H9 (cell line): Measurements from ENCODE around the gene ADGRD1. TPM values are rescaled to one million over a fixed set of nuclear protein-coding genes. Genes with fewer than 3 reads are reported as not detected.

Experiments
- DNase-seq: peaks from one replicate; pipeline ENCODE4 v3.0.0-alpha.2; 2017
- H2AFZ ChIP-seq: one replicate; pipeline ENCODE4 v1.6.1; 2013; ENCODE audit warnings: mild to moderate bottlenecking, low read length, control low read depth, moderate library complexity
- H2AK5ac ChIP-seq: 2 replicates; pipeline ENCODE4 v1.6.1; 2013; ENCODE audit warnings: low read length, control low read depth, mixed read lengths; ENCODE audit not compliant: insufficient read length
- H2BK120ac ChIP-seq: one replicate; pipeline ENCODE4 v1.6.1; 2013; ENCODE audit warnings: low read depth, mild to moderate bottlenecking, low read length, control low read depth, inconsistent platforms; ENCODE audit not compliant: poor library complexity, severe bottlenecking
- H2BK12ac ChIP-seq: 2 replicates; pipeline ENCODE4 v1.6.1; 2013; ENCODE audit warnings: low read length, control low read depth, mixed read lengths, low read depth; ENCODE audit not compliant: insufficient read length
- H2BK15ac ChIP-seq: 2 replicates; pipeline ENCODE4 v1.6.1; 2013; ENCODE audit warnings: low read depth, low read length, control low read depth
- H2BK20ac ChIP-seq: one replicate; pipeline ENCODE4 v1.6.1; 2013; ENCODE audit warnings: low read depth, mild to moderate bottlenecking, low read length, control low read depth, inconsistent platforms; ENCODE audit not compliant: poor library complexity, severe bottlenecking
- H2BK5ac ChIP-seq: 2 replicates; pipeline ENCODE4 v1.6.1; 2013; ENCODE audit warnings: low read length, control low read depth, mixed read lengths; ENCODE audit not compliant: insufficient read length
- H3K14ac ChIP-seq: 2 replicates; pipeline ENCODE4 v1.6.1; 2013; ENCODE audit warnings: low read length, control low read depth; ENCODE audit not compliant: insufficient read depth
- H3K18ac ChIP-seq: 2 replicates; pipeline ENCODE4 v1.6.1; 2013; ENCODE audit warnings: low read depth, mild to moderate bottlenecking, mixed read lengths, low read length, control low read depth; ENCODE audit not compliant: insufficient read length
- H3K23ac ChIP-seq: 2 replicates; pipeline ENCODE4 v1.6.1; 2013; ENCODE audit warnings: low read length, control low read depth, mixed read lengths, low read depth; ENCODE audit not compliant: insufficient read length
- H3K23me2 ChIP-seq: 2 replicates; pipeline ENCODE4 v1.6.1; 2013; ENCODE audit warnings: low read depth, mild to moderate bottlenecking, mixed read lengths, low read length, control low read depth; ENCODE audit not compliant: insufficient read length, poor library complexity, severe bottlenecking
- H3K27ac ChIP-seq: 2 replicates; pipeline ENCODE4 v1.5.1; 2013; ENCODE audit warnings: low read length, control low read depth, mixed read lengths, low read depth; ENCODE audit not compliant: insufficient read length
- H3K27me3 ChIP-seq: 2 replicates; pipeline ENCODE4 v1.6.1; 2013; ENCODE audit warnings: low read length, control low read depth, inconsistent platforms; ENCODE audit not compliant: insufficient read depth
- H3K4ac ChIP-seq: 2 replicates; pipeline ENCODE4 v1.6.1; 2013; ENCODE audit warnings: low read depth, mild to moderate bottlenecking, control low read depth, inconsistent platforms, low read length, moderate library complexity
- H3K4me1 ChIP-seq: 2 replicates; pipeline ENCODE4 v1.6.1; 2013; ENCODE audit warnings: low read length, control low read depth, inconsistent platforms; ENCODE audit not compliant: insufficient read depth
- H3K4me2 ChIP-seq: 2 replicates; pipeline ENCODE4 v1.6.1; 2013; ENCODE audit warnings: low read length, control low read depth, mixed read lengths; ENCODE audit not compliant: insufficient read length, insufficient read depth
- H3K56ac ChIP-seq: 2 replicates; pipeline ENCODE4 v1.6.1; 2013; ENCODE audit warnings: low read depth, mild to moderate bottlenecking, mixed read lengths, low read length, control low read depth; ENCODE audit not compliant: insufficient read length
- H3K79me1 ChIP-seq: 2 replicates; pipeline ENCODE4 v1.6.1; 2013; ENCODE audit warnings: low read depth, mild to moderate bottlenecking, moderate library complexity, low read length, control low read depth, inconsistent platforms; ENCODE audit not compliant: insufficient read depth, poor library complexity, severe bottlenecking
- H3K79me2 ChIP-seq: 2 replicates; pipeline ENCODE4 v1.6.1; 2013; ENCODE audit warnings: low read length, control low read depth, inconsistent platforms; ENCODE audit not compliant: insufficient read depth
- H3K9ac ChIP-seq: 2 replicates; pipeline ENCODE4 v1.6.1; 2013; ENCODE audit warnings: low read length, control low read depth, mixed read lengths; ENCODE audit not compliant: insufficient read length; ENCODE audit errors: extremely low read depth
- H3K9me3 ChIP-seq: one replicate; pipeline ENCODE4 v1.6.1; 2013; ENCODE audit warnings: low read depth, low read length, inconsistent platforms; ENCODE audit not compliant: control insufficient read depth
- H3T11ph ChIP-seq: one replicate; pipeline ENCODE4 v1.6.1; 2013; ENCODE audit warnings: mild to moderate bottlenecking, low read length, control low read depth, inconsistent platforms
- H4K20me1 ChIP-seq: one replicate; pipeline ENCODE4 v1.6.1; 2013; ENCODE audit not compliant: control insufficient read depth, insufficient read length, insufficient read depth
- H4K5ac ChIP-seq: 2 replicates; pipeline ENCODE4 v1.6.1; 2013; ENCODE audit warnings: low read depth, mild to moderate bottlenecking, mixed read lengths, low read length, control low read depth; ENCODE audit not compliant: insufficient read length
- H4K8ac ChIP-seq: replicated peaks from 2 replicates; pipeline ENCODE4 v1.6.1; 2013; ENCODE audit warnings: low read length, control low read depth, mixed read lengths, low read depth; ENCODE audit not compliant: insufficient read length
- H4K91ac ChIP-seq: 2 replicates; pipeline ENCODE4 v1.6.1; 2013; ENCODE audit warnings: low read depth, mild to moderate bottlenecking, moderate library complexity, mixed read lengths, low read length, control low read depth; ENCODE audit not compliant: insufficient read length
- H3K27ac Mint-ChIP-seq, 3 experiments: 2 replicates in 2 of 3; 3 replicates in 1 of 3; pipeline ENCODE4 v1.8.0; 2020 to 2021; ENCODE audit warnings: mixed read lengths in 3 of 3, mild to moderate bottlenecking in 1 of 3, moderate library complexity in 1 of 3
- H3K27me3 Mint-ChIP-seq: 2 replicates; pipeline ENCODE4 v1.8.0; 2021; ENCODE audit warnings: low read depth, mild to moderate bottlenecking, moderate library complexity, mixed read lengths
- H3K36me3 Mint-ChIP-seq, 3 experiments: 2 replicates in 2 of 3; 3 replicates in 1 of 3; pipeline ENCODE4 v1.8.0; 2020 to 2021; ENCODE audit warnings: low read depth in 3 of 3, mixed read lengths in 3 of 3; ENCODE audit not compliant: insufficient read depth in 1 of 3
- H3K4me1 Mint-ChIP-seq, 2 experiments: 2 replicates each; pipeline ENCODE4 v1.8.0; 2020; ENCODE audit warnings: mixed read lengths in 2 of 2
- H3K4me3 Mint-ChIP-seq, 2 experiments: 2 replicates in 1 of 2; 3 replicates in 1 of 2; pipeline ENCODE4 v1.8.0; 2020 to 2021; ENCODE audit warnings: mild to moderate bottlenecking in 2 of 2, mixed read lengths in 2 of 2, moderate library complexity in 1 of 2
- H3K9me3 Mint-ChIP-seq, 2 experiments: 2 replicates in 1 of 2; 3 replicates in 1 of 2; pipeline ENCODE4 v1.8.0; 2020; ENCODE audit warnings: mild to moderate bottlenecking in 2 of 2, mixed read lengths in 2 of 2, moderate library complexity in 1 of 2
- CTCF ChIP-seq: fragments of 200-600 bp; sonication (generic); conservative IDR thresholded peaks from 3 replicates; pipeline ENCODE4 v1.8.0; 2021; ENCODE audit warnings: antibody characterized with exemption, mild to moderate bottlenecking
- WGBS: extraction: QIAGEN DNeasy Blood & Tissue Kit; methylation state at CpG from one replicate; pipeline ENCODE4 v1.1.7; 2013; ENCODE audit warnings: missing lambda C conversion rate, low lambda C conversion rate, mixed read lengths; ENCODE audit not compliant: insufficient read length; ENCODE audit errors: extremely low coverage; 5-methylcytosine and 5-hydroxymethylcytosine counted together
- total RNA-seq: library from RNA; stranded (reverse); gene quantifications from 2 replicates; pipeline ENCODE4 v1.2.1, GENCODE V29; 2021

ADGRD1 gene
- total RNA-seq, 1 experiment from 2014 or later: 0.52 TPM

DNA sequence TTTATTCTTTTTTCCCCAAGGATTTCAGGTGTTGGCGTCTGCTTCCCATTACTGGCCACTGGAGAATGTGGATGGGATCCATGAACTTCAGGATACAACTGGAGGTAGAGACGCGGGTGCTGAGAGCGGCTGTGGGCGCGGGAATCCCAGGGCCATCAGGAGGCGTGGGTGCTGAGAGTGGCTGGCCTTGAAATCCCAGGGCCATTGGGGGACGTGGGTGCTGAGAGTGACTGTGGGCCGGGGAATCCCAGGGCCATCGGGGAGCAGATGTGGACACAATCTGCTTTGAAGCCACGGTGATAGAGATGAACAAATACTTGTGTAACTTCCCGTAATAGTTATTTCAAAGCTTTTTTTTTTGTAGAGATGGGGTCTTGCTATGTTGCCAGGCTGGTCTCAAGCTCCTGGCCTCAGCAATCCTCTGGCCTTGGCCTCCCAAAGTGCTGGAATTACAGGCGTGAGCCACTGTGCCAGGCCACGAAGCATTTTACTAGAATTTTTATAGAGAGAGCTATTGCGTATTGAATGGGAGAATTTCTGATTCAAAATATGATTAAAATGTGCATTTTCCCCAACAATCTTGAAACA lies 12.8 kb downstream of the ADGRD1 start:
- no peaks in the 10 kb centered on the region for H3K79me1 ChIP-seq
- H4K20me1 ChIP-seq: no peaks in the 10 kb centered on the region
- no peak for DNase-seq
- H2BK12ac ChIP-seq: no peak overlapping the region
- H2BK120ac ChIP-seq: no peak overlapping the region
- H2BK20ac ChIP-seq: no peak overlapping the region
- H2AFZ ChIP-seq: no peak overlapping the region
- no peak overlapping the region for H2BK15ac ChIP-seq
- no peak overlapping the region for H3K23ac ChIP-seq
- H3K14ac ChIP-seq: no peak overlapping the region
- Mint-ChIP-seq H3K4me1 (no peaks in the 10 kb centered on the region), H3K27me3 (no peaks in the 10 kb centered on the region; the same call in 1 of the 2 replicates), H3K4me3 (no peak overlapping the region), H3K9me3 (no peaks in the 10 kb centered on the region), H3K36me3 (no peaks in the 10 kb centered on the region), H3K27ac (no peak overlapping the region)
- TF ChIP-seq CTCF: no peak
- no peak overlapping the region for H4K5ac ChIP-seq
- no peak overlapping the region for H2BK5ac ChIP-seq
- WGBS: no CpG with 5 or more reads among the region's 15 CpGs
- no peak overlapping the region for H3K4ac ChIP-seq
- no peaks in the 10 kb centered on the region for H3K9me3 ChIP-seq
- H3T11ph ChIP-seq: no peak overlapping the region
- H3K4me2 ChIP-seq: no peak overlapping the region
- H3K9ac ChIP-seq: no peak overlapping the region
- H2AK5ac ChIP-seq: no peak overlapping the region
- H3K23me2 ChIP-seq: no peaks in the 10 kb centered on the region
- no peak overlapping the region for H4K8ac ChIP-seq
- no peaks in the 10 kb centered on the region for H3K79me2 ChIP-seq
- no peaks in the 10 kb centered on the region for H3K4me1 ChIP-seq
- no peak overlapping the region for H3K18ac ChIP-seq
- H3K27ac ChIP-seq: no peak overlapping the region
- H3K27me3 ChIP-seq: no peaks in the 10 kb centered on the region
- H4K91ac ChIP-seq: no peak overlapping the region
- H3K56ac ChIP-seq: no peak overlapping the region
